IMR-90 (cell line): Measurements from ENCODE around the gene KCNK15. TPM values are rescaled to one million over a fixed set of nuclear protein-coding genes. Genes with fewer than 3 reads are reported as not detected.

Experiments
- ATAC-seq: fragments of 200-7000 bp; cut with Tn5 transposase; 2 replicates; pipeline ENCODE4 v1.9.1; 2020; ENCODE audit warnings: low read depth, mild to moderate bottlenecking, moderate library complexity
- BruUV-seq: library from RNA; stranded (reverse); fragments of 400-500 nt; replicated peaks from 2 replicates; lab custom pipeline; 2021; lab: Mats Ljungman, UMichigan
- CTCF ChIA-PET: fragments of 300-600 bp; formaldehyde crosslinking; extraction: SDS; loops from one replicate; lab custom pipeline; 2021; ENCODE audit warnings: antibody characterized with exemption; lab: Yijun Ruan, JAX
- POLR2A ChIA-PET: fragments of 300-600 bp; sonication (Branson Sonifier 250); formaldehyde crosslinking; loops from one replicate; lab custom pipeline; 2022; ENCODE audit warnings: antibody characterized with exemption; ENCODE audit not compliant: unreplicated experiment; lab: Charles Lee
- DNase-seq: peaks from one replicate; pipeline ENCODE4 v3.0.0; 2013
- H2AFZ ChIP-seq: replicated peaks from 2 replicates; pipeline ENCODE3; 2013; ENCODE audit warnings: low read length, mild to moderate bottlenecking; ENCODE audit not compliant: poor library complexity
- H2AK5ac ChIP-seq: 2 replicates; pipeline ENCODE4 v1.6.1; 2013; ENCODE audit warnings: low read depth, low read length, inconsistent platforms
- H2AK9ac ChIP-seq: replicated peaks from 2 replicates; pipeline ENCODE3; 2013; ENCODE audit warnings: mild to moderate bottlenecking, low read depth, low read length, moderate library complexity; ENCODE audit not compliant: poor library complexity
- H2BK120ac ChIP-seq: 2 replicates; pipeline ENCODE4 v1.6.1; 2013; ENCODE audit warnings: low read depth, low read length, inconsistent platforms
- H2BK15ac ChIP-seq: 3 replicates; pipeline ENCODE4 v1.6.1; 2013; ENCODE audit warnings: low read depth, low read length, inconsistent platforms
- H2BK20ac ChIP-seq: 2 replicates; pipeline ENCODE4 v1.6.1; 2013; ENCODE audit warnings: low read depth, mild to moderate bottlenecking, inconsistent platforms, low read length, moderate library complexity
- H2BK5ac ChIP-seq: 2 replicates; pipeline ENCODE4 v1.6.1; 2013; ENCODE audit warnings: mild to moderate bottlenecking, low read depth, low read length, inconsistent platforms; ENCODE audit not compliant: poor library complexity, severe bottlenecking
- H3K14ac ChIP-seq: replicated peaks from 2 replicates; pipeline ENCODE4 v1.6.1; 2013; ENCODE audit warnings: low read depth, low read length, inconsistent platforms
- H3K18ac ChIP-seq: 2 replicates; pipeline ENCODE4 v1.6.1; 2013; ENCODE audit warnings: low read depth, low read length, control low read depth
- H3K23ac ChIP-seq: 2 replicates; pipeline ENCODE4 v1.6.1; 2013; ENCODE audit warnings: low read depth, low read length, inconsistent platforms
- H3K27ac ChIP-seq: 2 replicates; pipeline ENCODE4 v1.5.1; 2013; ENCODE audit warnings: mild to moderate bottlenecking, control low read depth, low read length; ENCODE audit not compliant: insufficient read depth
- H3K27me3 ChIP-seq: 2 replicates; pipeline ENCODE4 v1.6.1; 2013; ENCODE audit warnings: low read length; ENCODE audit not compliant: control insufficient read depth, insufficient read depth
- H3K36me3 ChIP-seq: 2 replicates; pipeline ENCODE4 v1.6.1; 2013; ENCODE audit warnings: low read length, mixed read lengths; ENCODE audit not compliant: control insufficient read depth, insufficient read depth
- H3K4ac ChIP-seq: 2 replicates; pipeline ENCODE4 v1.6.1; 2013; ENCODE audit warnings: low read depth, low read length, inconsistent platforms
- H3K4me1 ChIP-seq: 2 replicates; pipeline ENCODE4 v1.6.1; 2013; ENCODE audit warnings: low read length, mixed read lengths; ENCODE audit not compliant: control insufficient read depth, insufficient read depth
- H3K4me2 ChIP-seq: 2 replicates; pipeline ENCODE4 v1.6.1; 2013; ENCODE audit warnings: low read depth, mild to moderate bottlenecking, control low read depth, low read length, moderate library complexity
- H3K4me3 ChIP-seq: 2 replicates; pipeline ENCODE4 v1.5.1; 2013; ENCODE audit warnings: low read depth, mild to moderate bottlenecking, control low read depth, low read length, moderate library complexity; ENCODE audit not compliant: insufficient read depth
- H3K56ac ChIP-seq: 2 replicates; pipeline ENCODE4 v1.6.1; 2013; ENCODE audit warnings: low read length, inconsistent platforms; ENCODE audit not compliant: insufficient read depth; ENCODE audit errors: extremely low read depth
- H3K79me1 ChIP-seq, 2 experiments: 2 replicates each; pipeline ENCODE4 v1.6.1; 2013; ENCODE audit warnings: low read length in 2 of 2, inconsistent platforms in 1 of 2, low read depth in 1 of 2
- H3K9ac ChIP-seq: 2 replicates; pipeline ENCODE4 v1.6.1; 2013; ENCODE audit warnings: low read depth, low read length, control low read depth
- H3K9me1 ChIP-seq: 2 replicates; pipeline ENCODE4 v1.6.1; 2013; ENCODE audit warnings: low read length, inconsistent platforms; ENCODE audit not compliant: insufficient read depth
- H3K9me3 ChIP-seq: 2 replicates; pipeline ENCODE4 v1.6.1; 2013; ENCODE audit warnings: low read length; ENCODE audit not compliant: control insufficient read depth, insufficient read depth
- H4K20me1 ChIP-seq: 2 replicates; pipeline ENCODE4 v1.6.1; 2013; ENCODE audit warnings: low read length, inconsistent platforms; ENCODE audit not compliant: insufficient read depth
- H4K5ac ChIP-seq: 2 replicates; pipeline ENCODE4 v1.6.1; 2013; ENCODE audit warnings: mild to moderate bottlenecking, low read depth, low read length, control low read depth
- H4K8ac ChIP-seq, 2 experiments: 2 replicates each; pipeline ENCODE4 v1.6.1; 2013; ENCODE audit warnings: low read depth in 2 of 2, low read length in 2 of 2, control low read depth in 1 of 2, inconsistent platforms in 1 of 2
- H4K91ac ChIP-seq: 2 replicates; pipeline ENCODE4 v1.6.1; 2013; ENCODE audit warnings: low read depth, low read length, inconsistent platforms; ENCODE audit not compliant: insufficient read depth
- BHLHE40 ChIP-seq: fragments of 150-350 bp; IDR thresholded peaks from 2 replicates; pipeline ENCODE4 v1.6.1; 2016; ENCODE audit warnings: mild to moderate bottlenecking, low read depth, low read length
- CEBPB ChIP-seq: IDR thresholded peaks from 2 replicates; pipeline ENCODE4 v1.6.1; 2012; ENCODE audit warnings: low read depth, low read length, improper control_type of control experiment
- CHD1 ChIP-seq: IDR thresholded peaks from 2 replicates; pipeline ENCODE4 v1.6.1; 2012; ENCODE audit warnings: low read depth, low read length, improper control_type of control experiment
- FOS ChIP-seq: fragments of 150-350 bp; IDR thresholded peaks from 2 replicates; pipeline ENCODE4 v1.6.1; 2016; ENCODE audit warnings: low read depth, low read length
- MAZ ChIP-seq: IDR thresholded peaks from 2 replicates; pipeline ENCODE4 v1.6.1; 2012; ENCODE audit warnings: low read depth, mild to moderate bottlenecking, low read length, improper control_type of control experiment, moderate library complexity, borderline replicate concordance
- NFE2L2 ChIP-seq: fragments of 150-350 bp; IDR thresholded peaks from 2 replicates; pipeline ENCODE4 v1.6.1; 2016; ENCODE audit warnings: low read depth, mild to moderate bottlenecking, low read length
- RFX5 ChIP-seq: IDR thresholded peaks from 2 replicates; pipeline ENCODE4 v1.8.0; 2012; ENCODE audit warnings: low read depth, mild to moderate bottlenecking, low read length, moderate library complexity
- SMC3 ChIP-seq: fragments of 150-350 bp; IDR thresholded peaks from 2 replicates; pipeline ENCODE4 v1.6.1; 2016; ENCODE audit warnings: low read depth, mild to moderate bottlenecking, antibody characterized with exemption, low read length, moderate library complexity
- USF2 ChIP-seq: fragments of 150-350 bp; IDR thresholded peaks from 2 replicates; pipeline ENCODE4 v1.6.1; 2017; ENCODE audit warnings: mild to moderate bottlenecking, antibody characterized with exemption, low read length, low read depth
- WGBS, 2 experiments: methylation state at CpG; one replicate each; pipeline versions ENCODE4 v1.1.5 to v1.1.7; 2013; ENCODE audit warnings: missing lambda C conversion rate in 2 of 2; ENCODE audit not compliant: insufficient read length in 1 of 2; ENCODE audit errors: extremely low coverage in 2 of 2; 5-methylcytosine and 5-hydroxymethylcytosine counted together
- dilution Hi-C: fragments of 300-500 bp; cut with HindIII; formaldehyde crosslinking; loops from one replicate; pipeline ENCODE4 v1.14.3; 2018; ENCODE audit warnings: low sequenced_read_pairs; ENCODE audit not compliant: unreplicated experiment
- in situ Hi-C: fragments of 300-500 bp; cut with MboI; formaldehyde crosslinking; loops from 3 replicates; pipeline ENCODE4 v1.14.3; 2019; ENCODE audit warnings: low sequenced_read_pairs, inconsistent platforms, mixed read lengths
- intact Hi-C: fragments of 100-400 bp; cut with micrococcal nuclease; formaldehyde crosslinking; loops from 2 replicates; pipeline ENCODE4 v1.10.0; 2022
- polyA plus RNA-seq, 3 experiments: library from polyadenylated mRNA; depleted of rRNA; stranded (reverse); fragments of >200 nt; gene quantifications; 2 replicates each; pipeline ENCODE4 v1.2.3, GENCODE V29; 2012; ENCODE audit warnings: low replicate concordance in 1 of 3
- total RNA-seq: library from RNA; depleted of rRNA; stranded (reverse); fragments of >200 nt; gene quantifications from 2 replicates; pipeline ENCODE4 v1.2.3, GENCODE V29; 2012
- TF ChIP-seq, protein P1 (sequence below): fragments of 150-350 bp; IDR thresholded peaks from 2 replicates; pipeline ENCODE4 v1.6.1; 2016; ENCODE audit warnings: low read depth, mild to moderate bottlenecking, low read length, moderate library complexity, borderline replicate concordance

KCNK15 gene
- total and polyA plus RNA-seq, 2 of the 4 experiments (the other 2 are of a cell fraction) = not detected

DNA sequence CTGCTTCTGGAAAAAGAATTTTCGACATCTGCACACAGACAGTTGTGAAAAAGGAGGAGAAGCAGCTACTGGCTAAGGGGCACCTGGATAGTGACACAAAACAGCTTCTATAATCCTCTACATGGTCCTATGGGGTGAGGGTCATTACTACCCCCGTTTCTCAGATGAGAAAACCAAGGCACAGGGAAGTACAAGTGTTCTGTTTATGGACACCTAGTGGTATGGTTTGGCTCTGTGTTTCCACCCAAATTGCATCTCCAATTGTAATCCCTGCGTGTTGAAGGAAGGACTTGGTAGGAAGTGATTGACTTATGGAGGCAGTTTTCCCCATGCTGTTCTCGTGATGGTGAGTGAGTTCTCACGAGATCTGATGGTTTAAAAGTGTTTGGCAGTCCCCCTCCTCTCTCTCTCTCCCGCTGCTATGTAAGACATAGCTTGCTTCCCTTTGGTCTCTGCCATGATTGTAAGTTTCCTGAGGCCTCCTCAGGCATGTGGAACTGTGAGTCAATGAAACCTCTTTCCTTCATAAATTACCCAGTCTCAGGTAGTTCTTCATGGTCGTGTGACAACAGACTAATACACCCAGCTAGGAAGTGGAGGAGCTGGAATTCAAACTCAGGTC lies 2.5 kb upstream of the KCNK15 start:
- no peak for TF ChIP-seq NFE2L2
- no peak for TF ChIP-seq FOS
- no peak for TF ChIP-seq MAZ
- no peak for TF ChIP-seq BHLHE40
- no peak for TF ChIP-seq CEBPB
- no peak for TF ChIP-seq USF2
- TF ChIP-seq, protein P1, sequence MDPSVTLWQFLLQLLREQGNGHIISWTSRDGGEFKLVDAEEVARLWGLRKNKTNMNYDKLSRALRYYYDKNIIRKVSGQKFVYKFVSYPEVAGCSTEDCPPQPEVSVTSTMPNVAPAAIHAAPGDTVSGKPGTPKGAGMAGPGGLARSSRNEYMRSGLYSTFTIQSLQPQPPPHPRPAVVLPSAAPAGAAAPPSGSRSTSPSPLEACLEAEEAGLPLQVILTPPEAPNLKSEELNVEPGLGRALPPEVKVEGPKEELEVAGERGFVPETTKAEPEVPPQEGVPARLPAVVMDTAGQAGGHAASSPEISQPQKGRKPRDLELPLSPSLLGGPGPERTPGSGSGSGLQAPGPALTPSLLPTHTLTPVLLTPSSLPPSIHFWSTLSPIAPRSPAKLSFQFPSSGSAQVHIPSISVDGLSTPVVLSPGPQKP = no peak
- TF ChIP-seq RFX5 = no peak
- TF ChIP-seq SMC3 = no peak
- no peak for TF ChIP-seq CHD1

More for the DNA sequence above, 2.5 kb upstream of the KCNK15 start:
- H3K18ac ChIP-seq = no peak overlapping the region
- POLR2A ChIA-PET = interaction anchor here (0.6 kb wide), 1 partner anchor 129 kb away, joined by 4 read pairs; no protein-coding TSS in a partner anchor
- peaks cover 1% of the 10 kb centered on the region; the same call in 1 of the 2 replicates for H3K4me1 ChIP-seq
- no peak overlapping the region for H2BK15ac ChIP-seq
- no peak overlapping the region for H3K4me2 ChIP-seq
- H3K56ac ChIP-seq = no peak overlapping the region
- no peak overlapping the region for H2BK5ac ChIP-seq
- no peak overlapping the region for H2AK5ac ChIP-seq
- no peak overlapping the region for H3K4me3 ChIP-seq
- H4K91ac ChIP-seq = no peak overlapping the region
- ATAC-seq (no peak), DNase-seq (no peak)
- no peaks in the 10 kb centered on the region for H3K9me1 ChIP-seq
- no peak overlapping the region for H2BK20ac ChIP-seq
- H3K79me1 ChIP-seq = no peaks in the 10 kb centered on the region
- H3K9ac ChIP-seq = no peak overlapping the region
- H4K8ac ChIP-seq = no peak overlapping the region
- dilution Hi-C loops = no loop called here
- no CpG with 5 or more reads among the region's 7 CpGs for WGBS, 2 experiments
- H3K9me3 ChIP-seq = no peaks in the 10 kb centered on the region
- H4K5ac ChIP-seq = no peak overlapping the region
- no peak overlapping the region for H2AK9ac ChIP-seq
- no peak overlapping the region for H2AFZ ChIP-seq
- intact Hi-C loops = no loop called here
- H4K20me1 ChIP-seq = no peaks in the 10 kb centered on the region; the same call in 1 of the 2 replicates
- H3K23ac ChIP-seq = no peak overlapping the region
- in situ Hi-C loops = loop anchor here (5.0 kb wide), 1 partner anchor 124 kb away; no protein-coding TSS in a partner anchor
- no peak overlapping the region for H3K27ac ChIP-seq
- no peaks in the 10 kb centered on the region for H3K36me3 ChIP-seq
- no peak overlapping the region for H3K4ac ChIP-seq
- BruUV-seq = no TSS peak
- no peak overlapping the region for H2BK120ac ChIP-seq
- H3K27me3 ChIP-seq = peaks cover 68% of the 10 kb centered on the region
- CTCF ChIA-PET = no interaction called here
- H3K14ac ChIP-seq = no peak overlapping the region
